ENCODE results near the gene KRTCAP3.

Gene KRTCAP3

DNA sequence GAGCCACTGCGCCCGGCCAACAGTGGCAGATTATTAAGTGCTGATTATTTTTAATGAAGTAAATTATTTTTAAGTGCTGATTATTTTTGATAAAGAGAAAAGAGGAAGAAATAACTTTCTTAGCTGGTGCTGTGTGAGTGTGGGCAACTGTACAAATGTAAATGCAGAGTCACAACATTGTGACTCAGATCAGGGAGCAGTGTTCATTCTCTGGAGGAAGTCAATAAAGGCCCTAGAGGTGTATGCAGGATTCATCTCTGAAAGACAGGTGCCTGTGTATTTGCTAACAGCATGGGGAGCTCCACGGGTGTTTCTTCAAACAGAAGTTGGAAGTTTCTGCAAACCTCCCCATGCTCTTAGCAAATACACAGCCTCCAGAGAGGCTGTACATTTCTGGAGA is 6.2 kb downstream of the KRTCAP3 start:
- no peak overlapping the region for H3K27ac ChIP-seq (ENCODE audit: low read depth, low read length)
- H3K9me2 ChIP-seq (replicated peaks; ENCODE audit: insufficient read depth, low read length): no peaks in the 10 kb centered on the region
- H3K27me3 ChIP-seq (ENCODE audit: low read length): no peaks in the 10 kb centered on the region
- no peak for TF ChIP-seq CTCF (IDR thresholded peaks at IDR 0.05; ENCODE audit: insufficient read depth, low read length, poor library complexity, severe bottlenecking)
- no peak for TF ChIP-seq EZH2phosphoT487 (conservative IDR thresholded peaks at IDR 0.05; ENCODE audit: low read length)
- H4K20me1 ChIP-seq (ENCODE audit: low read depth, low read length): no peaks in the 10 kb centered on the region
- H2AFZ ChIP-seq (ENCODE audit: low read depth, low read length, severe bottlenecking): no peak overlapping the region
- no peaks in the 10 kb centered on the region for H3K36me3 ChIP-seq (ENCODE audit: low read length)
- no peak overlapping the region for H3K9ac ChIP-seq (ENCODE audit: low read length)
- no peaks in the 10 kb centered on the region for H3F3A ChIP-seq (ENCODE audit: insufficient read depth)
- H3K4me2 ChIP-seq (ENCODE audit: low read depth, low read length, poor library complexity, severe bottlenecking): no peak overlapping the region
- no peaks in the 10 kb centered on the region for H3K79me2 ChIP-seq (ENCODE audit: insufficient read depth, low read length)
- H3K9me3 ChIP-seq (ENCODE audit: insufficient read depth, low read length): no peaks in the 10 kb centered on the region
- no peak overlapping the region for H3K4me3 ChIP-seq (ENCODE audit: insufficient read depth, low read length, poor library complexity, severe bottlenecking)

DNA sequence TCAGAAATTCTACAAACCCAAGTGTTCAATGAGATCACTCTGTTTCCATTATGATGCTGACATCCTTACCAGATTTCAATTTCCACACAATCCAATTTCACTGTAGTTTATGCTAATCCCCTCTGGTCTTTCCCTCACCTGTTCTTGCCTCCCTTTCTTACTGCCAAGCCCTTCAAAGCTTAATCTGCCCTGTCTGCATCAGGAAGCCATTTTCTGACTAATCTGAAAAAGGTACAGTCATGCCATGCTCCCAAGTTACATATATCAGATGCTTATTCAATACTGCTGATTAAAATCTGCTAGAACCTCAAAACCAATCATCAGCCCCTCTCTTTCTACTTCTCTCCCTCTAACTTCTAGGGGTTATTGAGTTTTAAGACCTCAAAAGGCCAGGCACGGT is 8.9 kb downstream of the KRTCAP3 start:
- Histone ChIP-seq H3K27me3 (ENCODE audit: low read length) (no peaks in the 10 kb centered on the region), H4K20me1 (ENCODE audit: low read depth, low read length) (no peaks in the 10 kb centered on the region), H3K27ac (ENCODE audit: low read depth, low read length) (no peak overlapping the region), H3K4me2 (ENCODE audit: low read depth, low read length, poor library complexity, severe bottlenecking) (no peak overlapping the region), H2AFZ (ENCODE audit: low read depth, low read length, severe bottlenecking) (no peak overlapping the region), H3K79me2 (ENCODE audit: insufficient read depth, low read length) (no peaks in the 10 kb centered on the region), H3K4me3 (ENCODE audit: insufficient read depth, low read length, poor library complexity, severe bottlenecking) (no peak overlapping the region), H3K9me2 (replicated peaks; ENCODE audit: insufficient read depth, low read length) (no peaks in the 10 kb centered on the region), H3K9ac (ENCODE audit: low read length) (no peak overlapping the region), H3F3A (ENCODE audit: insufficient read depth) (no peaks in the 10 kb centered on the region), H3K36me3 (ENCODE audit: low read length) (no peaks in the 10 kb centered on the region), H3K9me3 (ENCODE audit: insufficient read depth, low read length) (no peaks in the 10 kb centered on the region)
- TF ChIP-seq CTCF (IDR thresholded peaks at IDR 0.05; ENCODE audit: insufficient read depth, low read length, poor library complexity, severe bottlenecking): no peak
- no peak for TF ChIP-seq EZH2phosphoT487 (conservative IDR thresholded peaks at IDR 0.05; ENCODE audit: low read length)

GRCh38 chr2:27453968-27454367 is 11.8 kb downstream of the KRTCAP3 start:
- H3K9me2 ChIP-seq (replicated peaks; ENCODE audit: insufficient read depth, low read length): no peaks in the 10 kb centered on the region
- TF ChIP-seq CTCF (IDR thresholded peaks at IDR 0.05; ENCODE audit: insufficient read depth, low read length, poor library complexity, severe bottlenecking) (no peak), EZH2phosphoT487 (conservative IDR thresholded peaks at IDR 0.05; ENCODE audit: low read length) (no peak)
- no peaks in the 10 kb centered on the region for H3F3A ChIP-seq (ENCODE audit: insufficient read depth)
- H3K79me2 ChIP-seq (ENCODE audit: insufficient read depth, low read length): no peaks in the 10 kb centered on the region
- H3K9ac ChIP-seq (ENCODE audit: low read length): no peak overlapping the region
- no peak overlapping the region for H3K4me3 ChIP-seq (ENCODE audit: insufficient read depth, low read length, poor library complexity, severe bottlenecking)
- no peaks in the 10 kb centered on the region for H3K9me3 ChIP-seq (ENCODE audit: insufficient read depth, low read length)
- no peak overlapping the region for H3K4me2 ChIP-seq (ENCODE audit: low read depth, low read length, poor library complexity, severe bottlenecking)
- H3K36me3 ChIP-seq (ENCODE audit: low read length): no peaks in the 10 kb centered on the region
- H3K27ac ChIP-seq (ENCODE audit: low read depth, low read length): no peak overlapping the region
- no peak overlapping the region for H2AFZ ChIP-seq (ENCODE audit: low read depth, low read length, severe bottlenecking)
- H3K27me3 ChIP-seq (ENCODE audit: low read length): no peaks in the 10 kb centered on the region
- no peaks in the 10 kb centered on the region for H4K20me1 ChIP-seq (ENCODE audit: low read depth, low read length)

DNA sequence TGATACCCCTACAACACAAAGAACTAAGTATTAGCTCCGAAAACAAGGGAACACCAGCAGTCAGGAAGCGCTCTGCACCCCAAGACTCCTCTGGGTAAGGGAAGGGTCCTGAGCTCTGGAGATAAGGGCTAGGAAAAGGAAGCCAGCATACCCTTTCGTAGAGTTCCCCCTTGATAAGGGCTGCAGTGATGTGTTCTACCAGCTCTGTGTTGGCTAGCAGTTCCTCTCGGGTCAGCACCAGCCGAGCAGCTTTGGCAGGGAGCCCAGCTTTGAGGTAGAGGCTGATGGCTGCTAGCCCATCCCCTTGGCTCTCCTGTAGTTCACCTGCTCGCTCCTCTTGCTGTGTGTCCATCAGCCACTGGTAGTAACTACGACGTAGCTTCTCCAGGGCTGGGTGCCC is 18.9 kb downstream of the KRTCAP3 start:
- TF ChIP-seq CTCF (IDR thresholded peaks at IDR 0.05; ENCODE audit: insufficient read depth, low read length, poor library complexity, severe bottlenecking): no peak
- no peak for TF ChIP-seq EZH2phosphoT487 (conservative IDR thresholded peaks at IDR 0.05; ENCODE audit: low read length)
- H3K27me3 ChIP-seq (ENCODE audit: low read length): no peaks in the 10 kb centered on the region
- no peak overlapping the region for H3K4me3 ChIP-seq (ENCODE audit: insufficient read depth, low read length, poor library complexity, severe bottlenecking)
- no peaks in the 10 kb centered on the region for H3K36me3 ChIP-seq (ENCODE audit: low read length)
- H3F3A ChIP-seq (ENCODE audit: insufficient read depth): no peaks in the 10 kb centered on the region
- H2AFZ ChIP-seq (ENCODE audit: low read depth, low read length, severe bottlenecking): no peak overlapping the region
- H3K9ac ChIP-seq (ENCODE audit: low read length): no peak overlapping the region
- H4K20me1 ChIP-seq (ENCODE audit: low read depth, low read length): no peaks in the 10 kb centered on the region
- no peak overlapping the region for H3K27ac ChIP-seq (ENCODE audit: low read depth, low read length)
- H3K9me3 ChIP-seq (ENCODE audit: insufficient read depth, low read length): no peaks in the 10 kb centered on the region
- H3K4me2 ChIP-seq (ENCODE audit: low read depth, low read length, poor library complexity, severe bottlenecking): no peak overlapping the region
- no peaks in the 10 kb centered on the region for H3K9me2 ChIP-seq (replicated peaks; ENCODE audit: insufficient read depth, low read length)
- H3K79me2 ChIP-seq (ENCODE audit: insufficient read depth, low read length): no peaks in the 10 kb centered on the region

Measured in SU-DHL-6 (cell line).